GM23338 (cell line): ENCODE measurements around the gene KRT8. TPM values are rescaled to one million over a fixed set of nuclear protein-coding genes. Genes with fewer than 3 reads are reported as not detected.
A peak's percentile ranks its signal among the peaks of the same experiment; 100 is the strongest.

Experiments used
- ATAC-seq: fragments of 200-7000 bp; cut with Tn5 transposase; 3 replicates; pipeline ENCODE4 v1.9.1; 2020
- DNase-seq: peaks from one replicate; pipeline ENCODE4 v3.0.0-alpha.2; 2015; ENCODE audit warnings: low spot score
- H2AFZ ChIP-seq: fragments of 200-600 bp; sonication (generic); 2 replicates; pipeline ENCODE4 v1.8.0; 2016; ENCODE audit warnings: antibody characterized with exemption, mild to moderate bottlenecking, moderate library complexity
- H3F3A ChIP-seq: fragments of 200-600 bp; sonication (generic); replicated peaks from 2 replicates; pipeline ENCODE4 v1.8.0; 2017; ENCODE audit warnings: antibody characterized with exemption, mixed run types, low read depth
- H3K27ac ChIP-seq: fragments of 200-600 bp; sonication (generic); 2 replicates; pipeline ENCODE4 v1.6.1; 2016; ENCODE audit warnings: low read depth
- H3K27me3 ChIP-seq: fragments of 200-600 bp; sonication (generic); 2 replicates; pipeline ENCODE4 v1.8.0; 2016; ENCODE audit warnings: mild to moderate bottlenecking, mixed run types, moderate library complexity; ENCODE audit not compliant: insufficient read depth
- H3K36me3 ChIP-seq: fragments of 200-600 bp; sonication (generic); 2 replicates; pipeline ENCODE4 v1.8.0; 2016; ENCODE audit warnings: mild to moderate bottlenecking; ENCODE audit not compliant: insufficient read depth
- H3K4me1 ChIP-seq: fragments of 200-600 bp; sonication (generic); 2 replicates; pipeline ENCODE4 v1.8.0; 2016; ENCODE audit warnings: mild to moderate bottlenecking, moderate library complexity; ENCODE audit not compliant: insufficient read depth
- H3K4me2 ChIP-seq: fragments of 200-600 bp; sonication (generic); 2 replicates; pipeline ENCODE4 v1.7.1; 2017; ENCODE audit warnings: mixed run types
- H3K4me3 ChIP-seq: fragments of 200-600 bp; sonication (generic); 2 replicates; pipeline ENCODE4 v1.6.1; 2016; ENCODE audit warnings: mixed run types
- H3K79me2 ChIP-seq: fragments of 200-600 bp; sonication (generic); replicated peaks from 2 replicates; pipeline ENCODE4 v1.8.0; 2017; ENCODE audit warnings: mild to moderate bottlenecking; ENCODE audit not compliant: insufficient read depth
- H3K9me2 ChIP-seq: fragments of 200-600 bp; sonication (generic); 2 replicates; pipeline ENCODE4 v1.8.0; 2017; ENCODE audit not compliant: insufficient read depth
- H4K20me1 ChIP-seq: fragments of 200-600 bp; sonication (generic); replicated peaks from 2 replicates; pipeline ENCODE4 v1.8.0; 2017; ENCODE audit warnings: mild to moderate bottlenecking; ENCODE audit not compliant: insufficient read depth
- H3K27ac Mint-ChIP-seq: 2 replicates; pipeline ENCODE4 v1.8.0; 2020; ENCODE audit warnings: inconsistent platforms, mild to moderate bottlenecking, moderate library complexity, mixed read lengths
- H3K27me3 Mint-ChIP-seq: 3 replicates; pipeline ENCODE4 v1.8.0; 2022; ENCODE audit warnings: low read depth, mild to moderate bottlenecking, moderate library complexity, mixed read lengths, inconsistent platforms; ENCODE audit not compliant: insufficient read depth, poor library complexity
- H3K36me3 Mint-ChIP-seq: 3 replicates; pipeline ENCODE4 v1.8.0; 2021; ENCODE audit warnings: low read depth, mild to moderate bottlenecking, inconsistent platforms, moderate library complexity, mixed read lengths
- H3K4me1 Mint-ChIP-seq: 3 replicates; pipeline ENCODE4 v1.8.0; 2020; ENCODE audit warnings: mild to moderate bottlenecking, inconsistent platforms, mixed read lengths
- H3K4me3 Mint-ChIP-seq: 3 replicates; pipeline ENCODE4 v1.8.0; 2021; ENCODE audit warnings: moderate library complexity, mild to moderate bottlenecking, inconsistent platforms, mixed read lengths
- H3K9me3 Mint-ChIP-seq: 3 replicates; pipeline ENCODE4 v1.8.0; 2020; ENCODE audit warnings: moderate library complexity, mild to moderate bottlenecking, inconsistent platforms, mixed read lengths
- CREB1 ChIP-seq: fragments of 250-450 bp; sonication (Bioruptor Pico); IDR thresholded peaks from 2 replicates; pipeline ENCODE4 v1.5.0; 2020; ENCODE audit warnings: low read depth, mild to moderate bottlenecking, moderate library complexity
- EZH2 ChIP-seq: fragments of 200-600 bp; sonication (generic); IDR thresholded peaks from one replicate; pipeline ENCODE4 v1.8.0; 2017; ENCODE audit warnings: antibody characterized with exemption, mild to moderate bottlenecking, low read depth; ENCODE audit not compliant: unreplicated experiment
- EZH2phosphoT487 ChIP-seq: fragments of 200-600 bp; sonication (generic); IDR thresholded peaks from one replicate; pipeline ENCODE4 v1.8.1; 2018; ENCODE audit warnings: antibody characterized with exemption; ENCODE audit not compliant: unreplicated experiment
- JUNB ChIP-seq: IDR thresholded peaks from one replicate; pipeline ENCODE4 v1.6.1; 2016; ENCODE audit warnings: antibody characterized with exemption; ENCODE audit not compliant: unreplicated experiment
- NANOG ChIP-seq: IDR thresholded peaks from 2 replicates; pipeline ENCODE4 v1.6.1; 2016; ENCODE audit warnings: antibody characterized with exemption, borderline replicate concordance
- POLR2AphosphoS5 ChIP-seq: IDR thresholded peaks from 2 replicates; pipeline ENCODE4 v1.6.1; 2016; ENCODE audit warnings: antibody characterized with exemption, low read depth
- REST ChIP-seq: IDR thresholded peaks from one replicate; pipeline ENCODE4 v1.6.1; 2018; ENCODE audit warnings: antibody characterized with exemption; ENCODE audit not compliant: unreplicated experiment
- STAT1 ChIP-seq: IDR thresholded peaks from one replicate; pipeline ENCODE4 v1.6.1; 2016; ENCODE audit warnings: antibody characterized with exemption; ENCODE audit not compliant: unreplicated experiment
- ZNF114 ChIP-seq: fragments of 250-450 bp; sonication (Bioruptor Pico); IDR thresholded peaks from 2 replicates; pipeline ENCODE4 v1.5.0; 2020; ENCODE audit warnings: mild to moderate bottlenecking, moderate library complexity
- ZNF331 ChIP-seq: fragments of 250-450 bp; sonication (Bioruptor Pico); IDR thresholded peaks from 2 replicates; pipeline ENCODE4 v1.5.0; 2020; ENCODE audit warnings: low read depth, mild to moderate bottlenecking, moderate library complexity
- ZNF462 ChIP-seq: fragments of 250-450 bp; sonication (Bioruptor Pico); IDR thresholded peaks from 2 replicates; pipeline ENCODE4 v1.5.0; 2020; ENCODE audit warnings: mild to moderate bottlenecking, moderate library complexity
- polyA plus RNA-seq: library from polyadenylated mRNA; unstranded; fragments of >200 nt; fragmentation: Nextera tagmentation; extraction: Ambion mirVana; gene quantifications from 2 replicates; pipeline ENCODE4 v1.2.1, GENCODE V29; 2016
- total RNA-seq: library from RNA; depleted of rRNA; stranded (reverse); fragments of >200 nt; shearing (Covaris generic); gene quantifications from 2 replicates; pipeline ENCODE4 v1.2.3, GENCODE V29; 2014
- TF ChIP-seq, protein P1 (sequence below): IDR thresholded peaks from 2 replicates; pipeline ENCODE4 v1.6.1; 2016; ENCODE audit warnings: antibody characterized with exemption
- TF ChIP-seq, protein P2 (sequence below), 2 experiments: fragments of 200-600 bp in 1 of 2; sonication (generic) in 1 of 2; conservative IDR thresholded peaks; 2 replicates each; pipeline versions ENCODE4 v1.5.1 to v1.6.1; 2016 to 2017; ENCODE audit warnings: antibody characterized with exemption in 2 of 2, low read depth in 2 of 2, mild to moderate bottlenecking in 2 of 2, moderate library complexity in 1 of 2

The KRT8 gene
- total and polyA plus RNA-seq, 2 experiments from 2014 or later: 250 to 322 TPM

GRCh38 chr12:52924764-52925716 lies 20.2 kb upstream of the KRT8 start:
- peaks cover 26% of the 10 kb centered on the region for H3K4me1 ChIP-seq
- no peaks in the 10 kb centered on the region for H3K9me3 Mint-ChIP-seq
- H3K27me3 ChIP-seq: no peaks in the 10 kb centered on the region
- peak overlapping the region; percentile 62; the same call in 1 of the 2 replicates for H3K4me2 ChIP-seq
- H4K20me1 ChIP-seq: no peaks in the 10 kb centered on the region
- H3K9me2 ChIP-seq: no peaks in the 10 kb centered on the region
- H3F3A ChIP-seq: no peaks in the 10 kb centered on the region
- ATAC-seq (no peak), DNase-seq (no peak)
- no peaks in the 10 kb centered on the region for H3K79me2 ChIP-seq
- H3K36me3 ChIP-seq: no peaks in the 10 kb centered on the region
- H3K27ac Mint-ChIP-seq: peak overlapping the region; percentile 85
- H3K27me3 Mint-ChIP-seq: peaks cover 10% of the 10 kb centered on the region
- no peak overlapping the region for H3K27ac ChIP-seq
- no peak overlapping the region for H3K4me3 ChIP-seq
- no peak overlapping the region for H3K4me3 Mint-ChIP-seq
- TF ChIP-seq ZNF114 (CRISPR knock-in tag): no peak
- TF ChIP-seq NANOG: no peak
- no peak for TF ChIP-seq JUNB
- no peak for TF ChIP-seq REST
- no peak for TF ChIP-seq EZH2phosphoT487
- no peak for TF ChIP-seq STAT1
- TF ChIP-seq POLR2AphosphoS5: no peak
- TF ChIP-seq, protein P1, sequence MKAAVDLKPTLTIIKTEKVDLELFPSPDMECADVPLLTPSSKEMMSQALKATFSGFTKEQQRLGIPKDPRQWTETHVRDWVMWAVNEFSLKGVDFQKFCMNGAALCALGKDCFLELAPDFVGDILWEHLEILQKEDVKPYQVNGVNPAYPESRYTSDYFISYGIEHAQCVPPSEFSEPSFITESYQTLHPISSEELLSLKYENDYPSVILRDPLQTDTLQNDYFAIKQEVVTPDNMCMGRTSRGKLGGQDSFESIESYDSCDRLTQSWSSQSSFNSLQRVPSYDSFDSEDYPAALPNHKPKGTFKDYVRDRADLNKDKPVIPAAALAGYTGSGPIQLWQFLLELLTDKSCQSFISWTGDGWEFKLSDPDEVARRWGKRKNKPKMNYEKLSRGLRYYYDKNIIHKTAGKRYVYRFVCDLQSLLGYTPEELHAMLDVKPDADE: no peak
- TF ChIP-seq EZH2: no peak
- TF ChIP-seq CREB1 (CRISPR knock-in tag): no peak
- TF ChIP-seq ZNF462 (CRISPR knock-in tag): no peak
- TF ChIP-seq, protein P2, sequence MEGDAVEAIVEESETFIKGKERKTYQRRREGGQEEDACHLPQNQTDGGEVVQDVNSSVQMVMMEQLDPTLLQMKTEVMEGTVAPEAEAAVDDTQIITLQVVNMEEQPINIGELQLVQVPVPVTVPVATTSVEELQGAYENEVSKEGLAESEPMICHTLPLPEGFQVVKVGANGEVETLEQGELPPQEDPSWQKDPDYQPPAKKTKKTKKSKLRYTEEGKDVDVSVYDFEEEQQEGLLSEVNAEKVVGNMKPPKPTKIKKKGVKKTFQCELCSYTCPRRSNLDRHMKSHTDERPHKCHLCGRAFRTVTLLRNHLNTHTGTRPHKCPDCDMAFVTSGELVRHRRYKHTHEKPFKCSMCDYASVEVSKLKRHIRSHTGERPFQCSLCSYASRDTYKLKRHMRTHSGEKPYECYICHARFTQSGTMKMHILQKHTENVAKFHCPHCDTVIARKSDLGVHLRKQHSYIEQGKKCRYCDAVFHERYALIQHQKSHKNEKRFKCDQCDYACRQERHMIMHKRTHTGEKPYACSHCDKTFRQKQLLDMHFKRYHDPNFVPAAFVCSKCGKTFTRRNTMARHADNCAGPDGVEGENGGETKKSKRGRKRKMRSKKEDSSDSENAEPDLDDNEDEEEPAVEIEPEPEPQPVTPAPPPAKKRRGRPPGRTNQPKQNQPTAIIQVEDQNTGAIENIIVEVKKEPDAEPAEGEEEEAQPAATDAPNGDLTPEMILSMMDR (conservative IDR thresholded peaks at IDR 0.05; ENCODE audit: low read depth in 2 of 2): no peak
- TF ChIP-seq ZNF331 (CRISPR knock-in tag): no peak
- H3K4me1 Mint-ChIP-seq: peaks cover 40% of the 10 kb centered on the region
- no peaks in the 10 kb centered on the region for H3K36me3 Mint-ChIP-seq
- H2AFZ ChIP-seq: peak overlapping the region; percentile 49; the same call in 1 of the 2 replicates
